CD14-positive monocyte (primary cell): Measurements from ENCODE around the gene HSP90AA1. TPM values are rescaled to one million over a fixed set of nuclear protein-coding genes. Genes with fewer than 3 reads are reported as not detected.

Experiments
- DNase-seq, 3 donors: peaks; one replicate each; pipeline ENCODE4 v3.0.0-alpha.2; 2011 to 2022
- H2AFZ ChIP-seq: 2 replicates; pipeline ENCODE4 v1.6.0; 2012; ENCODE audit warnings: mild to moderate bottlenecking, low read depth, low read length, inconsistent platforms; ENCODE audit not compliant: insufficient read depth, poor library complexity, severe bottlenecking
- H3K27ac ChIP-seq, 2 donors: 1 replicate in 1 of 2; 2 replicates in 1 of 2; pipeline ENCODE4 v1.5.1; 2012 to 2013; ENCODE audit warnings: low read length in 2 of 2, control low read depth in 1 of 2, inconsistent platforms in 1 of 2, low read depth in 1 of 2, mild to moderate bottlenecking in 1 of 2
- H3K27me3 ChIP-seq, 2 donors: one replicate each; pipeline versions ENCODE4 v1.6.0 to v1.6.1; 2011 to 2013; ENCODE audit warnings: low read length in 2 of 2; ENCODE audit not compliant: control insufficient read depth in 2 of 2, insufficient read depth in 2 of 2
- H3K36me3 ChIP-seq, 2 donors: replicated peaks in 1 of 2; 1 replicate in 1 of 2; 2 replicates in 1 of 2; pipeline versions ENCODE4 v1.5.1 to v1.6.1; 2012 to 2013; ENCODE audit warnings: low read length in 2 of 2, control low read depth in 1 of 2, inconsistent platforms in 1 of 2, mild to moderate bottlenecking in 1 of 2; ENCODE audit not compliant: insufficient read depth in 2 of 2, control insufficient read depth in 1 of 2
- H3K4me1 ChIP-seq, 2 donors: 1 replicate in 1 of 2; 2 replicates in 1 of 2; pipeline versions ENCODE4 v1.5.1 to v1.6.1; 2012 to 2013; ENCODE audit warnings: low read length in 2 of 2, control low read depth in 1 of 2, inconsistent platforms in 1 of 2, mild to moderate bottlenecking in 1 of 2, moderate library complexity in 1 of 2; ENCODE audit not compliant: insufficient read depth in 2 of 2, control insufficient read depth in 1 of 2
- H3K4me2 ChIP-seq: replicated peaks from 2 replicates; pipeline ENCODE3; 2012; ENCODE audit warnings: low read length, moderate library complexity, mild to moderate bottlenecking; ENCODE audit not compliant: poor library complexity, severe bottlenecking; ENCODE audit errors: extremely low read depth
- H3K4me3 ChIP-seq, 3 experiments: fragments of 200-600 bp in 1 of 3; sonication (generic) in 1 of 3; replicated peaks in 1 of 3; 1 replicate in 2 of 3; 2 replicates in 1 of 3; pipeline ENCODE4 v1.5.1; 2011 to 2013; ENCODE audit warnings: low read length in 3 of 3, mild to moderate bottlenecking in 3 of 3, control low read depth in 2 of 3, low read depth in 2 of 3, inconsistent platforms in 1 of 3, moderate library complexity in 1 of 3
- H3K79me2 ChIP-seq: 2 replicates; pipeline ENCODE4 v1.6.0; 2012; ENCODE audit warnings: mild to moderate bottlenecking, control low read depth, inconsistent platforms, low read length, moderate library complexity; ENCODE audit not compliant: insufficient read depth
- H3K9ac ChIP-seq: 2 replicates; pipeline ENCODE4 v1.6.0; 2017; ENCODE audit warnings: low read length, mild to moderate bottlenecking; ENCODE audit not compliant: insufficient read depth, poor library complexity, severe bottlenecking
- H3K9me3 ChIP-seq, 2 donors: replicated peaks in 1 of 2; 1 replicate in 1 of 2; 2 replicates in 1 of 2; pipeline versions ENCODE4 v1.5.1 to v1.6.1; 2012 to 2013; ENCODE audit warnings: low read length in 2 of 2, control low read depth in 1 of 2; ENCODE audit not compliant: control insufficient read depth in 1 of 2, insufficient read depth in 1 of 2
- H4K20me1 ChIP-seq: 2 replicates; pipeline ENCODE4 v1.6.0; 2012; ENCODE audit warnings: mild to moderate bottlenecking, low read length, control low read depth, moderate library complexity; ENCODE audit not compliant: insufficient read depth
- H3K27ac Mint-ChIP-seq, 7 donors: one replicate each; pipeline ENCODE4 v1.8.0; 2020; ENCODE audit warnings: mild to moderate bottlenecking in 7 of 7, mixed read lengths in 7 of 7, moderate library complexity in 6 of 7, inconsistent platforms in 2 of 7
- H3K27me3 Mint-ChIP-seq, 3 donors: one replicate each; pipeline ENCODE4 v1.8.0; 2021 to 2022; ENCODE audit warnings: low read depth in 3 of 3, mild to moderate bottlenecking in 3 of 3, mixed read lengths in 3 of 3, moderate library complexity in 3 of 3, inconsistent platforms in 1 of 3
- H3K36me3 Mint-ChIP-seq, 2 donors: one replicate each; pipeline ENCODE4 v1.8.0; 2020; ENCODE audit warnings: mixed read lengths in 2 of 2, inconsistent platforms in 1 of 2, mild to moderate bottlenecking in 1 of 2
- H3K4me1 Mint-ChIP-seq: one replicate; pipeline ENCODE4 v1.8.0; 2020; ENCODE audit warnings: mild to moderate bottlenecking, mixed read lengths
- H3K4me3 Mint-ChIP-seq, 2 donors: one replicate each; pipeline ENCODE4 v1.8.0; 2020; ENCODE audit warnings: mild to moderate bottlenecking in 2 of 2, mixed read lengths in 2 of 2, moderate library complexity in 1 of 2
- H3K9me3 Mint-ChIP-seq, 7 donors: one replicate each; pipeline ENCODE4 v1.8.0; 2020 to 2022; ENCODE audit warnings: mixed read lengths in 7 of 7, mild to moderate bottlenecking in 6 of 7, moderate library complexity in 6 of 7, inconsistent platforms in 2 of 7
- WGBS: methylation state at CpG from one replicate; pipeline ENCODE4 v1.1.5; 2013; ENCODE audit warnings: missing lambda C conversion rate; ENCODE audit not compliant: insufficient coverage; 5-methylcytosine and 5-hydroxymethylcytosine counted together
- intact Hi-C, 2 donors: fragments of 100-400 bp; cut with micrococcal nuclease; formaldehyde crosslinking; loops; one replicate each; pipeline versions ENCODE4 v1.15.0 to v1.15.1; 2023
- polyA plus RNA-seq, 3 donors: library from polyadenylated mRNA; depleted of rRNA in 1 of 3; unstranded in 2 of 3; stranded (reverse) in 1 of 3; fragments of 300-500 nt in 2 of 3; fragments of >200 nt in 1 of 3; fragmentation: Illumina TruSeq in 2 of 3; gene quantifications; 1 replicate in 2 of 3; 2 replicates in 1 of 3; pipeline ENCODE4 v1.2.3, GENCODE V29; 2012 to 2021
- TF ChIP-seq, protein P1 (sequence below): fragments of 200-600 bp; IDR thresholded peaks from one replicate; pipeline ENCODE4 v1.8.0; 2022; ENCODE audit warnings: antibody characterized with exemption, mild to moderate bottlenecking

HSP90AA1 gene
- polyA plus RNA-seq, 3 donors: 149 to 211 (median 180) TPM

DNA sequence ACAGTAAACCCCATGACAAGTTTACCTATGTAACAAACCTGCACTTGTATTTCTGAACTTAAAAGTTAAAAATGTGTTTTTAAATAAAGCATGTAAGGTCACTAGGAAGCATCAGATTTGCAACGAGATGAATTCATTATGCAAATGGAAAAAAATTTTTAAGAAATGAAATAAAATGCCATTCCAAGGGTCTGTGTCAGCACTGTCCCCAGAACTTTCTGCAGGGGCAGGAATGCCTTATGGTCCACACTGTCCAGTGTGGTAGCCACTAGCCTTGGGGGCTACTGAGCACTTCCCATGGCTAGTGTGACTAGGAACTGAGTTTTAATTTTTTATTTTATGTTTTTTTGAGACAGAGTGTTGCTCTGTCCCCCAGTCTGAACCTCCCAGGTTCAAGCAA, 49.2 kb downstream of the HSP90AA1 start:
- no peak for DNase-seq
- Mint-ChIP-seq H3K27me3 (peaks cover 0 to 2% (median 0%) of the 10 kb centered on the region in 3 donors), H3K36me3 (peaks cover 90 to 99% of the 10 kb centered on the region in 2 donors), H3K4me1 (no peaks in the 10 kb centered on the region), H3K4me3 (no peak overlapping the region), H3K27ac (no peak overlapping the region), H3K9me3 (no peaks in the 10 kb centered on the region)
- Histone ChIP-seq H3K4me2 (no peak overlapping the region), H3K4me3 (no peak overlapping the region), H2AFZ (no peak overlapping the region), H3K27ac (no peak overlapping the region), H4K20me1 (peaks cover 10% of the 10 kb centered on the region), H3K9ac (no peak overlapping the region), H3K79me2 (no peaks in the 10 kb centered on the region), H3K9me3 (no peaks in the 10 kb centered on the region), H3K36me3 (peaks cover 95 to 100% of the 10 kb centered on the region in 2 donors), H3K4me1 (no peaks in the 10 kb centered on the region), H3K27me3 (no peaks in the 10 kb centered on the region)
- TF ChIP-seq, protein P1, sequence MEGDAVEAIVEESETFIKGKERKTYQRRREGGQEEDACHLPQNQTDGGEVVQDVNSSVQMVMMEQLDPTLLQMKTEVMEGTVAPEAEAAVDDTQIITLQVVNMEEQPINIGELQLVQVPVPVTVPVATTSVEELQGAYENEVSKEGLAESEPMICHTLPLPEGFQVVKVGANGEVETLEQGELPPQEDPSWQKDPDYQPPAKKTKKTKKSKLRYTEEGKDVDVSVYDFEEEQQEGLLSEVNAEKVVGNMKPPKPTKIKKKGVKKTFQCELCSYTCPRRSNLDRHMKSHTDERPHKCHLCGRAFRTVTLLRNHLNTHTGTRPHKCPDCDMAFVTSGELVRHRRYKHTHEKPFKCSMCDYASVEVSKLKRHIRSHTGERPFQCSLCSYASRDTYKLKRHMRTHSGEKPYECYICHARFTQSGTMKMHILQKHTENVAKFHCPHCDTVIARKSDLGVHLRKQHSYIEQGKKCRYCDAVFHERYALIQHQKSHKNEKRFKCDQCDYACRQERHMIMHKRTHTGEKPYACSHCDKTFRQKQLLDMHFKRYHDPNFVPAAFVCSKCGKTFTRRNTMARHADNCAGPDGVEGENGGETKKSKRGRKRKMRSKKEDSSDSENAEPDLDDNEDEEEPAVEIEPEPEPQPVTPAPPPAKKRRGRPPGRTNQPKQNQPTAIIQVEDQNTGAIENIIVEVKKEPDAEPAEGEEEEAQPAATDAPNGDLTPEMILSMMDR: no peak
- 100% methylated on average over 1 of the region's 1 CpG for WGBS
- intact Hi-C loops: no loop called here

DNA sequence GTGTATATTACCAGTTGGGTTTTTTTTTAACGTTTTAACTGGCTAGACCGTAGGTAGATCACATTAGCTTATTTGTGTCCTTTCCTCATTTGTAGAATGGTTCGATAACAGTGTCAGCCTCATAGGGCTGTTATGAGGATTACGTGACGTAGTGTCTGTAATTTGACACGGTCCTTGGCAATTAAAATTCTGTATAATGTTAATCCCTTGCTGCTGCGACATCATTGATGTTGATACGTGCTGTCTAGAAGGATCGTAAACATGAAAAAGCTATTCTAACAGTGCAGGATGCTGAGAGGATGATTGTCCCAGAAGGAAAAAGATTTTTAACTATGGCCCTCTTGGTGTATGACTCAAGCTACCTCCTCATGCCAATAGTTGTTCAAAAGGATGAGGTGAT, 50.9 kb downstream of the HSP90AA1 start:
- Histone ChIP-seq H4K20me1 (peaks cover 10% of the 10 kb centered on the region), H3K9ac (no peak overlapping the region), H3K4me2 (no peak overlapping the region), H3K36me3 (peaks cover 95 to 100% of the 10 kb centered on the region in 2 donors), H2AFZ (no peak overlapping the region), H3K27ac (no peak overlapping the region), H3K4me1 (no peaks in the 10 kb centered on the region), H3K4me3 (no peak overlapping the region), H3K9me3 (no peaks in the 10 kb centered on the region), H3K27me3 (no peaks in the 10 kb centered on the region), H3K79me2 (no peaks in the 10 kb centered on the region)
- H3K4me1 Mint-ChIP-seq: no peaks in the 10 kb centered on the region
- intact Hi-C loops: no loop called here
- no peak overlapping the region for H3K27ac Mint-ChIP-seq
- H3K4me3 Mint-ChIP-seq: no peak overlapping the region
- WGBS: 97% methylated on average over 6 of the region's 9 CpGs
- DNase-seq: no peak
- H3K27me3 Mint-ChIP-seq: peaks cover 0 to 2% (median 0%) of the 10 kb centered on the region in 3 donors
- TF ChIP-seq, protein P1: no peak
- H3K9me3 Mint-ChIP-seq: no peaks in the 10 kb centered on the region
- H3K36me3 Mint-ChIP-seq: peaks cover 85 to 97% of the 10 kb centered on the region in 2 donors
